ENCODE measurements around the gene LCA5.
"Not testable (repeated sequence)": the region's sequence is repeated elsewhere in the genome, so short reads cannot be mapped to it uniquely, and the experiment has no call there.

The LCA5 gene

DNA sequence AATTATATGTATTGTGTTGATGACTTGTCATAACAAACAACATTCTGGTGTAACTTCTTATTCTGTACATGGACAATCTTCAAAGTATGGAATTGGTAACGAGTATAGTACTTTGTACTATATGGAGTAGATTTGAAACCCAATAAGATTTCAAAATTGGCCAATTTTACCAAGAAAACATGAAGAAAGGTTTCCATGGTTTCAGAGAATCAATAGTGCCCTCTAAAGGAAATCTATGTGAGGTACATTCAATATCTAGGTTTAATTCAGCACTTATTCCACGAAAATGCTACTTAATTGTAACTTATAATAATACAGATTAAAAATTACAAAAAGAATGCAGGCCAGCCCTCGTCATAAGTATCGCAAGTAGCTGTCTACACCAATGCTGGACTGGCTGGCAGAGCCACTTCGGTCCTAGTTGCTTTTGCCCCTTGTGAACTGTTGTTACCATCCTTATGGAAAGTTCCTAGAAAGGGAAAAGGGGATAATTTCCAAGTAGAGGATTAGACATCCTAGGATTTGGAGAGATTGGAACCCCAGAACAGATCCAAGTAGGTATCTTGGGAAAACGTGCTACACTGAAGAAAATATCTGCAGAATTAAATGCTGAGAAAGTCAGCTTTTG lies 70.9 kb downstream of the LCA5 start:
- no peak overlapping the region for H3K4me3 ChIP-seq (ENCODE audit: low read length)
- TF ChIP-seq ZNF274 (IDR thresholded peaks at IDR 0.05; ENCODE audit: low read depth, low read length), result no peak

DNA sequence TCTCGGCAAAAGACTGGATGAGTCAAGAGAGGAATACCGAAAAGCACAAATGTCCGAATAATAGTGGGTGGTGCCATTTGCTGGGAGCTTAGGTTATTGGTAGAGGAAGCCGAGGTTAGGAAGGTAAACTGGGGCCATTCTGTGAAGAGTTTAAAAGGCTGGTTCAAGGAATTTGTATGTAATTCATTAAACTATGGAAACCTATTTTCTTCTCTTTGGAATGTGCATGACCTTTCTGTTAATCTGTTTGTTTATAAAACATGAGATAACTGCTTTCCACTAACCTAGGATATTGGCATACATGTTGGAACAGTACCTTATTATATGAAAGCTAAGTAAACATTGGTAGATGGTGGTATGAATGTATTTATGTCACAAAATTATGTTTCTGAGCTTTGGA lies 71.8 kb downstream of the LCA5 start:
- no peak for TF ChIP-seq ZNF274 (IDR thresholded peaks at IDR 0.05; ENCODE audit: low read depth, low read length)

DNA sequence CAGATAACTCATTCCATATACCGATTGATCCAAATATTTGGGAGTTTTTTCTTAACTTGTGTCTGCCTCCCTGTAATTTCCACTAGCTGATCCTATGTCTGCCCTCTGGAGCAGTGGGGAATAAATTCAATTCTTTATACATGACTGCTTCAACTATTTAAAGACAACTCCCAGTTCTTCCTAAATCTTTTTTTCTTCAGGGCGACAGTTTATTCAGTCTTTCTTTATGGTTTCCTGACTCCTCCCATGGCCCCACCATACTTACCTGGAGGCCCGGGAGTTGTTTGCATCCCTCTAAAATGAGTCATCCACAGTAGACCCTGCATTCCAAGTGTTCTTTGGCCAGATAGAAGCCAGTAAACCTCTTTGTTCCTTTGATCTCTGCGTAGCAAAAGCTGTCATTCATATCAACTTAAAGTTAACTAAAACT lies 73.6 kb downstream of the LCA5 start:
- H3K4me3 ChIP-seq (ENCODE audit: low read length), result no peak overlapping the region
- TF ChIP-seq ZNF274 (IDR thresholded peaks at IDR 0.05; ENCODE audit: low read depth, low read length), result no peak

More for the DNA sequence above, 71.8 kb downstream of the LCA5 start:
- no peak overlapping the region for H3K4me3 ChIP-seq (ENCODE audit: low read length)

DNA sequence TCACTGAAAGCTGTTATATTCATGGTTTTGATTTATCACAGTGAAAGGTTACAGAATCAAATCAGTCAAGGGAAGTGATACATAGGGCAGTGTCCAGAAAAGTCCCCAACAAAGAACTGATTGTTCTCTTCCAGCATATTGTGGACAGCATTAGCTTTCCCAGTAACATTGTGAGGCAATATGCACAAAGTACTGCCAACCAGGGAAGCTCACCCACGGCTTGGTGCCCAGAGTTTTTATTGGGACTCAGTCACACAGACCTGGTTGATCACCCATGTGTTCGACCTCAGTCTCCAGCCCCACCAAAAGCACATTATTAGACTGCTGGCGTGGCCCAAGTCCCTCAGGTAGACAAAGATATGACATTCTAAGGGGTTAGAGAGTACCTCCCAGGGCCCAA lies 76.0 kb downstream of the LCA5 start:
- TF ChIP-seq ZNF274 (IDR thresholded peaks at IDR 0.05; ENCODE audit: low read depth, low read length), result no peak
- H3K4me3 ChIP-seq (ENCODE audit: low read length), result no peak overlapping the region

DNA sequence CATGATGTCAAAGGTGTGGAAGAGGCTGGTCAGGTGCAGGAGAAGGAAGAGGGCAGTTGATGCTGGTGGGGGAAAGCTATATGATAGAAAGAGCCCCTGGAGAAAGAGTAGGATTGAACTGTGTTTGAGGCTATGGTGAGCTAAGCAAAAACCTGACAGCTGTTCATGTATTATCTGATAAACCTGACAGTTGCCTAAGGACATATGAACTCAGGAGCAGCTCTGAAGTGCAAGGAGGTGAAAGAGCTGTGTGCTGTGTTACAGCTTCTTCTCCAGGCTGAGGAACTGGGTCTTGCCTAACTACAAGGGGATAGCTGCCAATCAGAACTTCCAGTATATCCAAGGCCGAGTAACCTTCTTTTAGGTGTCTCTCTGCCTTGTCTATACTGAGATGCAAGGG lies 81.8 kb downstream of the LCA5 start:
- no peak for TF ChIP-seq ZNF274 (IDR thresholded peaks at IDR 0.05; ENCODE audit: low read depth, low read length)
- no peak overlapping the region for H3K4me3 ChIP-seq (ENCODE audit: low read length)

DNA sequence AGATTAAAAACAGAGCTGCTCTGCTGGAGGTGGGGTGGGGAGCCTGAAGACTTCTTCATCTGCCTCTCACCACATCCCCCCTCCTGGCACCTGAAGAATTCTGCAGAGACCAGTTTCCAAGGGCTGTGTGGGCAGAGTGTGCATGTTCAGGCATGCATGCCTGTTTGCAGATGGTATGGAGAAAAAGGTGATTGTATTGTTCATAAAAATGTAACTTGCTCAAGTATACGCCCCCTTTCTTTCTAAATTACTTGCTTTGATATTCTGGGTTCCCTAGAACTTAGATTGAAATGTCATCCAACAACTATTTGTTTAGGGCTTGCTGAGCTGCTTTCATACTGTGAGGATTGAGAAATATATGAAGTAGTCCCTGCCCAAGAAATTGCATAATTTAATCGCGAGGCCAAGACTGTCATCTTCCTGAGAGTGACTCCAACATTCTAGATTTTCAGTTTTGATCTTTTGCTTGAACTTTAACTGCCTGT lies 83.6 kb downstream of the LCA5 start:
- H3K4me3 ChIP-seq (ENCODE audit: low read length), result no peak overlapping the region
- no peak for TF ChIP-seq ZNF274 (IDR thresholded peaks at IDR 0.05; ENCODE audit: low read depth, low read length)

DNA sequence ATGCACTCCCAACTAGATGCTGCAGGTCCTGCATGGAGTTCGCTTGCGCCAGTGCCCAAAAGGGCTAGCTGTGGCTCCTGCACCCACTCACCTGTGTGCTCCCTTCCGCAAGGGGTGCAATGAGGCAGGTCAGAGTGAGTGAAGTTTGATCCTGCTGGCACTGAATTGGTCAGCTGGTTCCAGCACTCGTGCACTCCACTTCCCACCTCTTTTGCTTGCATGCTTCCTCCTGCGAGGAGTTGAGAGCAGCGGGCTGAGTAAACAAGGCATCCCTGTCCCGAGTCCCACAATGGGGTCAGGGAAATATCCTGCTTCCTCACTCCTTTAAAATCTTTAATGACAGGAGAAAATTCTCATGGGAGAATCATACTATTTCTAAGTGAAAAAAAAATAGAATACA lies 86.2 kb downstream of the LCA5 start:
- no peak for TF ChIP-seq ZNF274 (IDR thresholded peaks at IDR 0.05; ENCODE audit: low read depth, low read length)
- H3K4me3 ChIP-seq (ENCODE audit: low read length), result no peak overlapping the region

DNA sequence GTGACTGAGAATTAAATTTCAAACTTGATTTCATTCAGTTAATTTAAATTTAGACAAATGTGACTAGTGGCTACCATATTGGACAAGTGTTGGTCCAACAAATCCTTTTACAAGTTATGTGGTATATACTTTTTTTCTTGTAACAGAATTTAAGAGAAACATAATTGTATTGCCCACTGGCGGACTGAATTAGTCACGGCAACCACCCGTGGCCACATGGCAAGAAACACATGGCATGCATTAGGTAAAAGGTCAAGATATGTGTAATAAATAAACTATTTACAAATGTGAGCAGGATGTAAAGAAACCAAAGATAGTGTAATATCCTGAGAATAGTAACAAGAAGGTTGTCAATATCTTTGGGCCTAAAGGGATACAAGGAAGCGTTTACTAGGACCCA lies 91.2 kb downstream of the LCA5 start:
- TF ChIP-seq ZNF274 (IDR thresholded peaks at IDR 0.05; ENCODE audit: low read depth, low read length), result no peak
- no peak overlapping the region for H3K4me3 ChIP-seq (ENCODE audit: low read length)

DNA sequence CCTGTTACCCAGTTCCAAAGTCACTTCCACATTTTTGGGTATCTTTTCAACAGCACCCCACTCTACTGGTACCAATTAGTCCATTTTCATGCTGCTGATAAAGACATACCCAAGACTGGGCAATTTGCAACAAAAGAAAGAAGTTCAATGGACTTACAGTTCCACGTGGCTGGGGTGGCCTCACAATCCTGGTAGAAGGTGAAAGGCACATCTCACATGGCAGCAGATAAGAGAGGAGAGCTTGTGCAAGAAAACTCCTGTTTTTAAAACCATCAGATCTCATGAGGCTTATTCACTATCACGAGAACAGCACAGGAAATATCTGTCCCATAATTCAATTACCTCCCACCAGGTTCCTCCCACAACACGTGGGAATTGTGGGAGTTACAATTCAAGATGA lies 93.4 kb downstream of the LCA5 start:
- not testable (repeated sequence) for H3K4me3 ChIP-seq (ENCODE audit: low read length)

DNA sequence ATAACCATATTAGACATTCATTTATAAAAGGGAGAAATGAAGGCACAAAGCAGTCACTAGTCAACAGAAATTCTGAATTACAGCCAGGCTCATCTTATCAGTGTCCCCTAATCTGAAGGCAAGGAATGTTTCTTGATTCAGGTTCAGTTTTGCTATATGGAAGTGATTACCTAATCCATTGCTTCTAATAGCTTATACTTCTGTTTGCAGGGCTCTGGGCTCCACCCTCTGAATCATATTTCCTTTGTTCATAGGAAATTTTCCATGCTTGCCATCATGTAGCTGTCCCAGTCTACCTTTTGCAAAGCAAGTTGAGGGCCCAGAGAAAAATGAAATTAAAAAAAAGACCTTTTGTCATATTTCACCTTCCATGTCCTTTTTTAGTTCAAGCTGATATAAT lies 96.0 kb downstream of the LCA5 start:
- TF ChIP-seq ZNF274 (IDR thresholded peaks at IDR 0.05; ENCODE audit: low read depth, low read length), result no peak
- no peak overlapping the region for H3K4me3 ChIP-seq (ENCODE audit: low read length)

DNA sequence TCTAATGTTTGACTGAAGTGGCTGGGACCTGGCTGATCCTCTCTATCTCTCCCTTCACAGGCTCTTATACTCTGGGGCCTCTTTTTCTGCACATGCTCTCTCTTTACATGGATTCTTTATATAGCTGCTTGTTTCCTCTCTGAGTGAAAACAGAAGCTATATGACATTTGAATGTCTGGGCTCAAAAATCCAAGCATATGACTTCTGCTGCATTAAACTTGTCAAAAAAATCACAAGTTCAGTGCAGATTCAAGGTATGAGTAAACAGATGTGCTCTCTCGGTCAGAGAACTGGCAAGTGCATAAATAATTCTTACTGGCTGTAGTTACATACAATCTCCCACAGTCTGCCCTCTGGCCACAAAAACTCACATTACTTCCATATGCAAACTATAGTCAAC lies 96.6 kb downstream of the LCA5 start:
- H3K4me3 ChIP-seq (ENCODE audit: low read length), result no peak overlapping the region
- no peak for TF ChIP-seq ZNF274 (IDR thresholded peaks at IDR 0.05; ENCODE audit: low read depth, low read length)

DNA sequence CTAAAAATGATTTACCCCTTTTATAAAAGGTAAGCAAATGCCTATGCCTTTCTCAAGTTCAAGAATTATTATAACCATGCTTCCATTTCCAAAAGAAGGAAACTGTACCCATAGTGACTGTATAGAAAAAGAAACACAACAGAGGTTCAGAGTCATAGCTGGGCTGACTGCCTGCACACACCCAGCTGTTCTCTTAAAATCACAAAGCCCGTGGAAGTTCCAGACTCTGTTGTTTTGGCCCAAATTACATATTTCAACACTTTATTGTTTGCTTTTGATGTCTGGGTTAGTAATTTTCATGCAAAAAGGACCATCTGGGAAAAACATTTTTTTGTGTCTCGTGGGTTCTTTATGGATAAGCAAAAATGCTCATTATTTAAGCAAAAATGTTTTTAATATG lies 99.2 kb downstream of the LCA5 start:
- no peak for TF ChIP-seq ZNF274 (IDR thresholded peaks at IDR 0.05; ENCODE audit: low read depth, low read length)
- H3K4me3 ChIP-seq (ENCODE audit: low read length), result no peak overlapping the region

DNA sequence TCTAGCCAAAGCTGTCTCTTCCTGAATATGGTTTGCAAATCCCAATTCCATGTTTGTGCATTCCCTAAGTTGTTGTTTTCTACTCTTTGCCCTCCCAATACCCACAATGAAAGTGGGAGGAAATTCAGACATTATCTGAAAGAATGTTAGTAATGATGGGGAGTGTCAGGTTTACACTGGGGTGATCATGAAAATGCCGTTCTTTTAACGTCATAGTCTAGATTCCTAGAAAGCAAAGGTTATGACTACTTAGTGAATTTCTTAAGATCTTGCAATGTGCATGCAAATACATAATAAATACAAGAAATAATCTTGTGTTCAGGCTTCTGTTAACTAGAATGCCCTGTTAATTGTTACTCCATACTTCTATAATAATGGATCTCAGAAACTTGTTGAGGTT lies 101.0 kb downstream of the LCA5 start:
- no peak for TF ChIP-seq ZNF274 (IDR thresholded peaks at IDR 0.05; ENCODE audit: low read depth, low read length)
- no peak overlapping the region for H3K4me3 ChIP-seq (ENCODE audit: low read length)

DNA sequence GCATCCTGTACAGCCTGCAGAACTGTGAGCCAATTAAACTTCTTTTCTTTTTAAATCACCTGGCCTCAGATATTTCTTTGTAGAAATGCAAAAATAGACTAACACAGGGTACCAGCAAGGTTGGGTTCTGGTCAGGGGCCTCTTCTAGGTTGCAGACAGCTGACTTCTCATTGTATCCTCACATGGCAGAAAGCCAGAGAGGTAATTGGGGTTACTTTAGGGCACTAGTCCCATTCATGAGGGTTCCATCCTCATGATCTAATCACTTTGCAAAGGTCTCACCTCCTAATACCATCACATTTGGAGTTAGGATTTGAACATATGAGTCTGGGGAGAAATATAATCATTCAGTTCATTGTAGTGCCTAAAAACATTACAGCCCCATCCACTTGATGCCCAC lies 101.5 kb downstream of the LCA5 start:
- H3K4me3 ChIP-seq (ENCODE audit: low read length), result no peak overlapping the region
- no peak for TF ChIP-seq ZNF274 (IDR thresholded peaks at IDR 0.05; ENCODE audit: low read depth, low read length)

All from GM08714 (cell line).